ENCODE data around the gene ACO2.

ACO2 gene

DNA sequence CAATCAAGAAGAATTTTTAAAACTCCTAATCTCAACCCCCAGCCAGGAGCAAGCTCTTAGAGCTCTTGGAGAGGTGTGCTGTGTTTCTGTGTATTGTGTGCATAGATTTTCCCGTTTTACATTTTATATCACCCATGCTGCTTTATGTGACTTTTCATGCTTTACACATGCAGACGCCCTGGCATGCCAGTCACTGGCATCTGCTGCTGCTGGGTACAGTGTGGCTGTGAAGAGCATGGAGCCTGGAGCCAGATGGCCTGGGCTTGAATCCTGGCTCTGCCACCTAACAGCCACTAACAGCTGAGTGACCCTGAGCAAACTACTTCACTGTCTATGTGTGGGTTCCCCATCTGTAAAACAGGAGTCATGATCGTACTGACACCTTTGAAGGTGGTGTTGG lies 52.2 kb downstream of the ACO2 start:
- in situ Hi-C loops (cut with MboI; ENCODE audit: low sequenced_read_pairs): no loop called here

DNA sequence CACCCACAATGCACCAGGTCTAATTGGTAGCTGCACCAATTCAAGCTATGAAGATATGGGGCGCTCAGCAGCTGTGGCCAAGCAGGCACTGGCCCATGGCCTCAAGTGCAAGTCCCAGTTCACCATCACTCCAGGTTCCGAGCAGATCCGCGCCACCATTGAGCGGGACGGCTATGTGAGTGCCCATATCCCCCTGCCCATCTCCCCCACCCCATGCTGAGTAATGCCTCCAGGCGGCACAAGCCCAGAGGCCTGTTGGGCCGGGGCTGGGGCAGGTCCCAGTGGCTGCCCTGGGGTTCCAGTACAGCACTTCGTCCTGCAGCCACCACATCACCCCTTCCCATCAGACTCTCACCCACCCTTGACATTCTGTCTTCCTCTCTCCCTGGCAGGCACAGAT lies 53.9 kb downstream of the ACO2 start:
- in situ Hi-C loops (cut with MboI; ENCODE audit: low sequenced_read_pairs): no loop called here

DNA sequence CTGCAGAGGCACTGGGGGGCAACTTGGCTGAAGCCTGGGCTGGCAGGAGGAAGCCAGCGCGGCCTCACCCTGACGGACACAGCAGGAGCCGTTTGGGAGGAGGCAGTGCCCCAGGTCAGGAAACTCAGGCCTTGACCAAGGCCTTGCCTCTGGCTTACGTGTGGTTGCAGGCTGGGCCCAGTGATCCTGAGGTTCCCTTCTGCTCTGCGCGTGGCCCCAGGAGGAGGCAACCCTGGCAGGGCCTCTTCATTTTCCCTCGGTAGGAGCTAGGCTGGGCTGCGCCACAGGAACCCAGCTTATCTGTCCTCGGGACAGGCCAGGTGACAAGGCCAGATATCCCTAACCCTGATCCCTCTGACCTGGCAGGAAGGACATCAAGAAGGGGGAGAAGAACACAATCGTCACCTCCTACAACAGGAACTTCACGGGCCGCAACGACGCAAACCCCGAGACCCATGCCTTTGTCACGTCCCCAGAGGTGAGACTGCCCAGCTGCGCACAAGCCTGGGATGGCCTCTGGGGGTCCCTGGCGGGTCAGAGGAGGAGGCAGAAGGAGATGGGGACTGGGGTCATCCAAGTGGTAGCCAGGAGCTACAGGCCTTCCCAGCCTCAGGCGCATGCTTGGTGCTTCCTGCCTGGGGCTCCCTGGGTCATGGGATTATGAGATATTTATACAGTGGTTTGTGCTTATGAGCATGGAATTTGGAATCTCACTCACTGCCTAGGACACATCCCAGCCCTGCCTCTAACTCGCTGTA lies 54.7 kb downstream of the ACO2 start:
- in situ Hi-C loops (cut with MboI; ENCODE audit: low sequenced_read_pairs): no loop called here

DNA sequence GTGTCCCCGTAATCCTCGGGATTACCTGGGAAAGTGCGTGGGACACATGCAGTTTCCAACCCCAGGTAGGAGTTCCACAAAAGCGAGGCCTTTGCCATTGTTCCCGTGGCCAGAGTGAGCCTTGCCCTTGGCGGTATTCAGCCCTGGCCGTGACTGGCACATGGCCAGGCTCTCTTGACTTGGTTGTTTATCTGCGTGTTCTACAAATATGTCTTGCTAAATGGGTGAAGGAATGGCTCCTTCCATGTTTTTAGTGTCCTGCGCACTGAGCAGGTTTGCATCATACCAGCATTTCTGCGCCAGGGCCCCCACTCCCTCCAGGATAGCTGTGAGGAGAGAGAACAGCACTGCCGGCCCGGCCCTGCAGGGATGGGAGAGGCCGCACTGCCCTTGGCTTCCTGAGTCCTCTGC lies 55.3 kb downstream of the ACO2 start:
- in situ Hi-C loops (cut with MboI; ENCODE audit: low sequenced_read_pairs): no loop called here

DNA sequence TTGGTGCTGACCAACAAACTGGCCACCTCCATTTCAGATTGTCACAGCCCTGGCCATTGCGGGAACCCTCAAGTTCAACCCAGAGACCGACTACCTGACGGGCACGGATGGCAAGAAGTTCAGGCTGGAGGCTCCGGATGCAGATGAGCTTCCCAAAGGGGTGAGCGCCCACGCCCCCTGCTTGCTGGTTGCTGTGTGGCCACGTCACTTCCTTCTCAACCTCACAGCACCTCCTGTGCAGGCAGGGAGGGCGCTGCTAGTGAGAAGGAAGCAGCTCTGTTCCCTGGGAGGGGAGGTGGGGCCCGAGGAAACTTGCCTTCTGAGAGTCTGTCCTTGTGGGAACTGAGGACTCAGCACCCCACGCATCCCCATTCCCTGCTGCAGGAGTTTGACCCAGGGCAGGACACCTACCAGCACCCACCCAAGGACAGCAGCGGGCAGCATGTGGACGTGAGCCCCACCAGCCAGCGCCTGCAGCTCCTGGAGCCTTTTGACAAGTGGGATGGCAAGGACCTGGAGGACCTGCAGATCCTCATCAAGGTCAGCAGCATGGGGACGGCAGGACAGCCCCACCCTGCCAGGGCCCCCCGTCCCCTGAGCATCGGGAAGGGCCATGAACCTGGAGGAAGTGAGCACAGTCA lies 56.0 kb downstream of the ACO2 start:
- in situ Hi-C loops (cut with MboI; ENCODE audit: low sequenced_read_pairs): no loop called here

DNA sequence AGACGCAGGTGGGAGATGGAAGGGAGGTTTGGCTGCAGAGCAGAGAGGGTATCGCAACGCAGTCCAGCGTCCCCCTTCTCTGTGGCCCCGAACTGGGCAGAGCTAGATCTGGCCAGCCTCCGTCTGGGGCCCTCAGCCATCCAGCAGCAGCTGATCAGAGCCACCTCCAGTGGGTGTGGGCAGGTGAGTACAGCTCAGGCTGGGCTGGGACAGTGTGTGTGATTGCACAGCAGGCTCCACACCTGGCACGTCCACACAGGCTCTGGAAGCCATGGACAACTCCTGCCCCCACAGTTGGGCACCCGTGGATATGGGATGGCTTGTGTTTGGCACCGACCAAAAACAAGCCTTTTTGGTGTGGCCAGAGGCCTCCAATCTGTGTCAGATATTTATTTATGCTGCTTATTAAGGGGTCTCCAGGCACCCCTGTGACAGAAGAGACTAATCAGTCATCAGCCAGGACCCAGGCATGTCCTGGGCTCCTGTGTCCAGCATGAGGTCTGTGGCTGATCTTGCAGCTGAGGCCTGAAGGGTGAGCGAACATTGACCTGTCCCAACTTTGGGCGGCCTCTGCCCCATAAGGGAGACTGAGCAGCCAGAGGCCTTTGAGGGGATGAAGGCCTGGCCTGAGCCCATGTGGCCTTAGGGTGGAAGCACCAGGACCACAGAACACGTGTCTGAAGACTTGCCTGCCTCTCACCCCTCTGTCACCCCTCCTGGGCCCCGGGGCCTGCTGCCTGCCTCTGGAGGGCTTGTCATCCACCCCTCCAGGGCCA lies 56.7 kb downstream of the ACO2 start:
- in situ Hi-C loops (cut with MboI; ENCODE audit: low sequenced_read_pairs): no loop called here

DNA sequence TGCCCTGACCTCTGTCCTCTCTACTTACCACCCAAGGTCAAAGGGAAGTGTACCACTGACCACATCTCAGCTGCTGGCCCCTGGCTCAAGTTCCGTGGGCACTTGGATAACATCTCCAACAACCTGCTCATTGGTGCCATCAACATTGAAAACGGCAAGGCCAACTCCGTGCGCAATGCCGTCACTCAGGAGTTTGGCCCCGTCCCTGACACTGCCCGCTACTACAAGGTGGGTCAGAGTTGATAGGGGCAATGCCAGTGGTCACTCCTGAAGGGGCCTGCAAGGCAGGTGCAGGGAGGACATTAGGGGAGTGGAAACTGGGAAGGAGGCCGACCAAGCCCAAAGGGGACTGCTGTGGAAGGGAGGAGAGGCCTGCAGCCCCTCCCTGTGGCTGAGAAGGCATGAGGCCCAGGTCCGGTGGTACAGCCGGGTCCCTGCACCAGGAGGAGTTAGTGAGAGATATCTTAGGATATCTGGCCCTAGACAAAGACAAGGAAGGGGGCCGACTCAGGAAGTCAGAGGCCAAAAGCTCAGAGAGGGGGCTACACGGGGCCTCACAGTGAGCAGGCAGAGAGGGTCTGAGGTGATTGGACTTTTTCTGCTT lies 57.4 kb downstream of the ACO2 start:
- in situ Hi-C loops (cut with MboI; ENCODE audit: low sequenced_read_pairs): no loop called here

DNA sequence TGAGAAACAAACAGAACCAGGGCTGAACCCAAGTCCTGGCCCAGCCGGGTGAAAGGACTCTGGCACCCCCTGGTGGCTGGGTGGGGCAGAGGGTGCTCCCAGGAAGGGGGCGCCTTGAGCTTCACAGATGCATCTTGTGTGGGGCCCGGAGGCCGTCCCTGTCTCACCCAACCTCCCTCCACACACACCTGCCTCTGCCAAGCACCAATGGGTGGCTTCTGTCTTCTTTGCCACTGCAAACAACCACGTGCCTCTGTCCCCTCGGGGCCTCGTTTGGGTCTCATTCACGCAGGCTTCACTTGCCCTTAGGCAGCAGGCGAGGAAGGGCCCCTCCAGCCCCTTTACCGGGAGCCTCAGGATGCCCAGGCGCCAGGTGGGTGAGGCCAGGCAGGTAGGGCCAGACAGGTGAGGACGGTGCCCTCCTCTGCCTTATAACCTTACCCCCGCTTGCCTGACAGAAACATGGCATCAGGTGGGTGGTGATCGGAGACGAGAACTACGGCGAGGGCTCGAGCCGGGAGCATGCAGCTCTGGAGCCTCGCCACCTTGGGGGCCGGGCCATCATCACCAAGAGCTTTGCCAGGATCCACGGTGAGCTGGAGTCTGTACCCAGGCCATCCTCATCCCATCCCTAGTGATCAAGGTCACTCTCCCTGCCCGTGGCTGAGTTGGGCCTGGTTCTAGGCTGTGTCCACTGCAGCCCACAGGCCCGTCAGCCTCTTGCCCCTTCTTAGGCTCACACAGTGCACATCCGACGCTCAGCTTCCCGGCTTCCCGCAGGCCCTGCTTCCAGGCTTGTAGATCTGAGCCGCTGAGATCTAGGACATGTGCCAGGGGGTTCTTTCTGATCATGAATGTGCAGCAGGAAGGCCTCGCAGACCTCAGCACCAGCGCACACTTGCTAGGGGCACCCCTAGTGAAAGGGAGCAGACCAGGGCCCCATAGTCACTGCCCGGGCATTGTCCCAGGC lies 58.2 kb downstream of the ACO2 start:
- in situ Hi-C loops (cut with MboI; ENCODE audit: low sequenced_read_pairs): no loop called here

DNA sequence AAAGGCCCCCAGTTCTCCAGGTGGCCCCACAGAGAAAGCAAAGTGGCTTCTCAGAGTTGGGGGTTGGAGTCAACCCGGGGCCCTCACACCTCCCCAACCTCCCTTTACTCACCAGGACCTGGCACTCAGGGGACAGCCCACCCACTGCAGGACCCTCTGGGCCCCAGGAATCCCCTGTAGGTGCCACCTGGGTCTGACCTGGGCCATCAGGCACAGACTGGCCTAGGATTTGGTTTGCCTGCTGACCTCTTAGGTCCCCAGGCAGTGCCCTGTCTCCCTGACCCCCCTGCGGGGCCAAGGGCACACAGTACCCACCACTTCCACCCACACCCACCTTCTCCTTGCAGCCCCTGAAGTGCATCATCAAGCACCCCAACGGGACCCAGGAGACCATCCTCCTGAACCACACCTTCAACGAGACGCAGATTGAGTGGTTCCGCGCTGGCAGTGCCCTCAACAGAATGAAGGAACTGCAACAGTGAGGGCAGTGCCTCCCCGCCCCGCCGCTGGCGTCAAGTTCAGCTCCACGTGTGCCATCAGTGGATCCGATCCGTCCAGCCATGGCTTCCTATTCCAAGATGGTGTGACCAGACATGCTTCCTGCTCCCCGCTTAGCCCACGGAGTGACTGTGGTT lies 59.3 kb downstream of the ACO2 start:
- in situ Hi-C loops (cut with MboI; ENCODE audit: low sequenced_read_pairs): no loop called here

DNA sequence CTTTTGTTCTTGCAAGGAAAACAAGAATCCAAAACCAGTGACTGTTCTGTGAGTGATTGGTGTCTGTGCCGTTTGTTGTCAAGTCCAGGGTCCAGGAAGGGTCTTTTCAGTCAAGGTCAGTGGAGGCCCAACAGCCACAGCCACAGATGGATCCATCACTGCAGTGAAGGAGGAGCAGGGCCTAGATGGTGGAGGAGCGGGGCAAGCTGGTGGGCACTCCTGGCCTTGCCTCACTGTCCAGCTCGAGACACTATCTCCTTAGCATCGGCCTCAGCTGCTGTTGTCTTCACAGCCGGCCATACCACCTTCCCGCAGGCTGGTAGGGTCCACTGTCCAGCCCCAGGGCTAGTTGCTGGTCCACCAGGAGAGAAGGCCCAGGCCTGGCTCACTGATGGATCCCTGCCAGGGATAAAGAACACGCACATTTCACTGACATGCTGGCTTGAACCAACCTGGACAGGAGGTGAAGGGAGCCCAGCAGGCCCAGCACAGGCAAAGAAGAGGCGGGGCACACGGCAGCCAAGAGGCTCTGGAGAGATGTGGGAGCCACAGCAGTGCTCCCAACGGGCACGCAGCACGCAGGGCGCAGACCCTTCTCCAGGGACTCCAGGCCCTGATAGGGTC lies 60.1 kb downstream of the ACO2 start:
- in situ Hi-C loops (cut with MboI; ENCODE audit: low sequenced_read_pairs): no loop called here

DNA sequence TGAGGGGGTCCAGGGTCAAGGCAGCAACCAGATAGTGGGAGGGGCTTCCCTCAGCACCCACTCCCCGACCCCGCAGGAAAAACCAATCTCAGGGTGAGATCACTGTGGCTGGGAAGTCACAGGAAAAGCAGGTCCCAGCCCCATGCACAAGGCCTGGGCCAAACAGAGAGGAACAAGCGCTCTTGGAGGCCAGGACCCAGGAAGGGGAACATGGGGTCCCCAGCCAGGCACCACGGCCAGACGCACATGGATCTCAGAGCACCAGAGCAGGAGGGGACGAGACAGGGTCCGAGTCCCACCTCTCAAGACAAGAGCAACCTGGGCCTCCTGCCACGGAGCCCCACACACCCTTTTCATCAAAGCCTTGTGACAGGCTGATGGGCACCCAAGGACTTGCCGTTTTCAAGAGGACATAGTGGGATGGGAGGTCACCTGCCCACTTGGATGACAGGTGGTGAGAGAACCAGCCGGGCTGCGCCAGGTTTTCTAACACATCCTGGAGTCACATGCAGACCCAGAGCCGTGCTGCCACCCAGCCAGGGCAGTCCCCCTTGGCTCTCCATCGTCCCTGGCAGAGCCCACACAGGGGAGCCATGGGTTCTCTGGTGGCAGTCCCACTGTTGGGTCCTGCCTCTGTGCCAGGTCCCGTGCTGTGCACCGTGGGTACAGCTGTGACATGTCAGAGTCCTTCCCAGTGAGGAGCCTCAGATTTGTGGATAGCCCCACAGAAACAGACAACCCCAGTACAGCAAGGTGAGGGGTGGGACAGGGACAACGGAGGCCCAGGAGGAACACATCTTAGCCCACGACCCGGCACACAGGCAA lies 62.2 kb downstream of the ACO2 start:
- in situ Hi-C loops (cut with MboI; ENCODE audit: low sequenced_read_pairs): no loop called here

DNA sequence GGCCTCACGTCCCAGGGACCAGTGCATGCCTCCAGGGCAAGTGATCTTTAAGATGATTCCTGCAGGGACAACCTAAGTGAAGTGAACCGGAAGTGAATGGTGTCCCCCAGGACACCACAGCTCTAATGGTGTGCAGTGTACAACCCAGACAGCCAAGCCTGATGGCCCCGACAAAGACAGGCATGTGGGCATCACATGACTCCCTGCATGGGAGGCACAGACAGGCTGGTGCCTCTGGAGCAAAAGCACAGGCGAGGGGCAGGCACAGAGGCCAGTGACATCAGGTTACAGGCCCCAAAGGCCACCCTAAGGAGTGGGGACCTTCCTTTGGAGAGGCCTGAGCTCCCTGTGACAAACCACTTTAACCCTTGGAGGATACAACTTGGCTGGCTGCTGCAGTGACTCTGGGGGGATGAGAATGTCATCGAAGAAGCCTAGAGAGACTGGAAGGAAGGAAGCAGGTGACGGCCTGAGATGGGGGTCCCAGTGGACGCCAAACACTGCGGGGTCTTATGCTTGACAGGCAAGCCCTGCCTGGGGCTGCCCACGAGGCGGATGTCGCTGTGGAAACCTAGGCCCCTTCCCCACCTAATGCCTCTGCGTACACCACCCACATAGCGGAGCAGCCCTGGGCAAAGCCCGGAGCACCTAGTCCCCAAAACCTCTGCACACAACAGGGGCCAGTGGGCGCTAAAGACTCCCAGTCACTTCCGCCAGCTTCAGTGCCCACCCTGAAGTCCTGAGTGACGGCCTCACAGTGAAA lies 63.0 kb downstream of the ACO2 start:
- in situ Hi-C loops (cut with MboI; ENCODE audit: low sequenced_read_pairs): no loop called here

DNA sequence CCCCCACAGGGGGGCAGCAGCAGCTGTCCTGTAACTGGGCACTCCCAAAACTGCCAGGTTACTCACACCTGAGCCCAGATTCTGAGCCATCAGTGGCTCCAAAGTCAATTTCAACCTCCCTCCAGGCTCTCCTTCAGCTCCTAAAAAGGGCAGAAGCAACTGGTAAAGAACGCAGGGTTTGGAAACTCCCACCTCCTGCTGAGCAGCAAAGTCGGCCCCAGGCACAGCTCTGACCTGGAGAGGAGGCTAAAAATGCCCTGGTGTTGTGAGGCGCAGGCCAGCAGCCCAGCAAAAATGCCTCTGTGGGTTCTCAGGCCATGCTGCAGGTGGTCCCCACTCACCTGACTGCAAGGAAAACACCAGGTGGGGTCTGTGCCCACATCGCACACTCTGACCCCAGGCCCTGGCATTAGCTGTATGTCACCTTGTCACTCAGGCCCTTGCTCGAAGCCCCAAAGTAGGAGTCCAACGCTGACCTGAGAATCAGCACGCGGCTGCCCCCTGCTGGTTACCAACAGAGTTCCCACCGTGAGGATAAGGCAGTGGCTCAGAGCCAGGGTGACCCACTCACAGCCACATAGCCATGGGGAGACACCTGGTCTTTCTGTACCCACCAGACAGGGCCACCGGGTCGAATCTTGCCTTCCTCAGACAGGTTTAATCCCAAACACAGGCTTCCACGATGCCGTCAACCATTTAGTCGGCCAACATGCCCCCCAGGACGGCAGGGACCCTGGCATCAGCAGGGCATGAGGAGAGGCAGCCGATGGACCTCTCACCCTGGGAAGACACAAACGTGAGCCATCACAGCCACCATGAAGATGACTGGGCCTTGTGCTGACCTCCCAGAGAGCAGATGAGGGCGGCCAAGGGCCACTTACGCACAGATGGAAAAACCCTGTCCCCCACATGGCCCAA lies 64.2 kb downstream of the ACO2 start:
- in situ Hi-C loops (cut with MboI; ENCODE audit: low sequenced_read_pairs): no loop called here

DNA sequence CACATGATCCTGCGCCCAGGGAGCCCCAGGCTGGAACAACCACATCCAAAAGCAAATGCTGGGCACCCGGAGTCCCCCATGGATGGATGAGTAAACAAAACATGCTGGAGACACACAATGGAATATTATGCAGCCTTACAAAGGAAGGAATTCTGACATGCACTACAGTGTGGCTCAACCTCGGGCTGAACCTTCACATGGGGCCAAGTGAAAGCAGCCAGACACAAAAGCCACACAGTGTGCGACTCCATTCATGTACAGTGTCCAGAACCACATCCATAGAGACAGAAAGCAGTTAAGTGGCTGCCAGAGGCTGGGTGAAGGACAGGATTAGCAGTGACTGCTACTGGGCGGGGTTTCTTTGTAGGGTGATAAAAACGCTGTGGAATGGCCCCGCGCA lies 65.3 kb downstream of the ACO2 start:
- in situ Hi-C loops (cut with MboI; ENCODE audit: low sequenced_read_pairs): no loop called here

DNA sequence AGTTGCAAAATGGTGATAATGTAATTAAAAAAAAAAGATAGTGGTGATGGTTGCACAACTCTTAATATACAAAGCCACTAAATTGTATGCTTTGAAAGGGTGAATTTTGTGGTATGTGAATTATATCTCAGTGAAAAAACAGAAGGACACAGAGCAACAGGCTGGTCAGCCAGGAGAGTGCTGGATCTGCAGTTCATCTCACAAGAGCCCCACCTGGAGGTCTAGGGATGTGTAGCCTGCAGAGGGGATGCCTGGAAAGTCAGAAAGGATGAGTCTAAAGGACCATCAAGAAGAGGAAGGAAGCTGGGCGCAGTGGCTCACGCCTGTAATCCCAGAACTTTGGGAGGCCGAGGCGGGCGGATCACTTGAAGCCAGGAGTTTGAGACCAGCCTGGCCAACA lies 66.3 kb downstream of the ACO2 start:
- in situ Hi-C loops (cut with MboI; ENCODE audit: low sequenced_read_pairs): no loop called here

DNA sequence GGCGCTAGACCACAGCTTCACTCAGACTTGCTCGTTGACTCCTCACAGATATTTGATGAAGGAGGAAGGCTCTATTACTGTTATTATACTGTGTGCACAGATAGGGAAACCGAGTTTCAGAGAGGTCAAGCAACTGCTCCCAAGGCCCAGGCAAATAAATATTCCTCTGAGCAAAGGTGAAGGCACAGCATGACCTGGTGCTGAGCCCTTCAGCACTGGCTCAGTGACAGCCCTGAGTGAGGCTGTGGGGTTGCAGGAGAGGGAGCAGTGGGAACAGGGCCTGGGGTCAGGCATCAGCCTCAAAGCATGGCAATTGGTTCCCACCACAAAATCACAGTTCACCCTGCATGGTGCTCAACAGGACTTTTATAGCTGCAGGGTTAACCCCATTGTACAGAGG lies 68.3 kb downstream of the ACO2 start:
- in situ Hi-C loops (cut with MboI; ENCODE audit: low sequenced_read_pairs): no loop called here

DNA sequence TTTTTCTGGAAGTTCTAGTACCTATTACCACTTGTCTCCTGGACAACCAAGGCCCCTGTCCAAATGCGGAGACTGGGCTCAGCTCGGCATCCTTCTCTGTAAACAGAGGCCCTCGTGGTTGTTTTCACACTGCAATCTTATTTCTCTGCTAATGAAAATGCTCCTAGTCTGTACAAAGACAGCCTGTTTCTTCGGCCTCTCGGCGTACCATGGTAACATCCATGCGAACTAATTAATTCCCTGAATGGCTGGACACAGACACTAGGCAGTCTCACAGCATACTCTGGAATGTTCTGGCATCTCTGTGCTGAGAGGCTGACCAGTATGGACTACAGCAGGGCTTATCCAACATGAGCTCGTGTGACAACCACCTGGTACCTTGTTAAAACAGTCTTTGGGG lies 69.7 kb downstream of the ACO2 start:
- in situ Hi-C loops (cut with MboI; ENCODE audit: low sequenced_read_pairs): no loop called here
